HepG2 (cell line): ENCODE data around the gene CRYBB2. TPM values are rescaled to one million over a fixed set of nuclear protein-coding genes. Genes with fewer than 3 reads are reported as not detected.

ENCODE experiments used
- ATAC-seq: fragments of 200-7000 bp; cut with Tn5 transposase; 3 replicates; pipeline ENCODE4 v1.9.1; 2020; ENCODE audit warnings: mild to moderate bottlenecking, moderate library complexity
- BruUV-seq: library from RNA; stranded (reverse); fragments of 400-500 nt; replicated peaks from 2 replicates; lab custom pipeline; 2021; lab: Mats Ljungman, UMichigan
- CTCF ChIA-PET: fragments of 300-600 bp; formaldehyde crosslinking; extraction: SDS; loops from one replicate; lab custom pipeline; 2021; ENCODE audit warnings: low total read pairs, inconsistent platforms, low intra/inter-chr PET ratio; lab: Yijun Ruan, JAX
- POLR2A ChIA-PET: fragments of 350-600 bp; sonication (Branson Sonifier 250); formaldehyde crosslinking; loops from one replicate; lab custom pipeline; 2020; ENCODE audit warnings: antibody characterized with exemption, inconsistent platforms; lab: Yijun Ruan, JAX
- DNase-seq: peaks from one replicate; pipeline ENCODE4 v3.0.0-alpha.2; 2015; ENCODE audit warnings: low spot score
- FAIRE-seq: peaks from 3 replicates; lab custom pipeline; 2011; peaks lifted over from hg19 to GRCh38; lab: Jason Lieb, UNC
- H2AFZ ChIP-seq: one replicate; pipeline ENCODE4 v1.6.1; 2011; ENCODE audit warnings: low read length, inconsistent platforms
- H3K27ac ChIP-seq: fragments of 300-600 bp; 3 replicates; pipeline ENCODE4 v1.8.0; 2011; ENCODE audit warnings: mixed run types, mild to moderate bottlenecking, mixed read lengths, low read length, inconsistent platforms; ENCODE audit not compliant: insufficient read depth; ENCODE audit errors: extremely low read length
- H3K27me3 ChIP-seq, 2 experiments: fragments of 200-600 bp in 1 of 2; 2 replicates in 1 of 2; 3 replicates in 1 of 2; pipeline versions ENCODE4 v1.6.0 to v1.8.0; 2011; ENCODE audit warnings: low read length in 2 of 2, mild to moderate bottlenecking in 2 of 2, moderate library complexity in 2 of 2, inconsistent platforms in 1 of 2; ENCODE audit not compliant: insufficient read depth in 2 of 2, control insufficient read depth in 1 of 2
- H3K36me3 ChIP-seq, 2 experiments: fragments of 200-600 bp in 1 of 2; replicated peaks in 1 of 2; 2 replicates in 1 of 2; 3 replicates in 1 of 2; pipeline versions ENCODE4 v1.5.1 to v1.8.0; 2011; ENCODE audit warnings: low read length in 2 of 2, inconsistent platforms in 1 of 2; ENCODE audit not compliant: insufficient read depth in 2 of 2, control insufficient read depth in 1 of 2
- H3K4me1 ChIP-seq: 2 replicates; pipeline ENCODE4 v1.5.1; 2012; ENCODE audit warnings: low read length, inconsistent platforms; ENCODE audit not compliant: insufficient read depth
- H3K4me2 ChIP-seq: 2 replicates; pipeline ENCODE4 v1.6.0; 2011; ENCODE audit warnings: low read depth, low read length, inconsistent platforms
- H3K4me3 ChIP-seq, 3 experiments: fragments of 200-600 bp in 1 of 3; sonication (generic), shearing (Covaris generic) in 1 of 3; replicated peaks in 1 of 3; 2 replicates each; pipeline ENCODE4 v1.5.1; 2011 to 2016; ENCODE audit warnings: low read length in 3 of 3, inconsistent platforms in 2 of 3, low read depth in 2 of 3, mild to moderate bottlenecking in 2 of 3, control low read depth in 1 of 3, mixed read lengths in 1 of 3; ENCODE audit not compliant: insufficient read depth in 1 of 3
- H3K79me2 ChIP-seq: one replicate; pipeline ENCODE4 v1.6.1; 2011; ENCODE audit warnings: low read length, inconsistent platforms; ENCODE audit not compliant: insufficient read depth
- H3K9ac ChIP-seq: 2 replicates; pipeline ENCODE4 v1.6.0; 2011; ENCODE audit warnings: mild to moderate bottlenecking, low read depth, low read length, inconsistent platforms; ENCODE audit not compliant: insufficient read depth
- H3K9me3 ChIP-seq: 2 replicates; pipeline ENCODE4 v1.5.1; 2012; ENCODE audit warnings: mild to moderate bottlenecking, low read length
- H4K20me1 ChIP-seq: 2 replicates; pipeline ENCODE4 v1.6.0; 2011; ENCODE audit warnings: inconsistent platforms, mild to moderate bottlenecking, low read length, moderate library complexity; ENCODE audit not compliant: insufficient read depth
- ASH2L ChIP-seq: fragments of 300-600, 200-600 bp; sonication (generic); IDR thresholded peaks from 2 replicates; pipeline ENCODE4 v1.7.0; 2017; ENCODE audit warnings: low read depth, mild to moderate bottlenecking, moderate library complexity, mixed read lengths, low read length; ENCODE audit not compliant: insufficient read length
- CBX1 ChIP-seq: IDR thresholded peaks from one replicate; pipeline ENCODE4 v1.6.1; 2016; ENCODE audit warnings: antibody characterized with exemption, low read depth
- CHCHD3 ChIP-seq: sonication (generic); formaldehyde crosslinking; IDR thresholded peaks from 2 replicates; pipeline ENCODE4 v1.8.0; 2022; ENCODE audit warnings: mild to moderate bottlenecking, missing genetic modification reagents, moderate library complexity
- DDIT3 ChIP-seq: sonication (generic); formaldehyde crosslinking; IDR thresholded peaks from 2 replicates; pipeline ENCODE4 v1.4.0; 2020; ENCODE audit warnings: mild to moderate bottlenecking, missing genetic modification reagents
- MTF2 ChIP-seq: sonication (generic); formaldehyde crosslinking; IDR thresholded peaks from 2 replicates; pipeline ENCODE4 v1.5.0; 2020; ENCODE audit warnings: missing genetic modification reagents, borderline replicate concordance
- MZF1 ChIP-seq: sonication (generic); formaldehyde crosslinking; IDR thresholded peaks from 2 replicates; pipeline ENCODE4 v1.8.1; 2023; ENCODE audit warnings: mild to moderate bottlenecking, missing genetic modification reagents, borderline replicate concordance
- PRDM10 ChIP-seq: sonication (generic); formaldehyde crosslinking; IDR thresholded peaks from 2 replicates; pipeline ENCODE4 v1.4.0; 2020; ENCODE audit warnings: low read depth, missing genetic modification reagents
- SATB2 ChIP-seq: sonication (generic); formaldehyde crosslinking; IDR thresholded peaks from 2 replicates; pipeline ENCODE4 v1.5.0; 2020; ENCODE audit warnings: missing genetic modification reagents
- SIN3B ChIP-seq: fragments of 150-350 bp; IDR thresholded peaks from 2 replicates; pipeline ENCODE4 v1.6.1; 2014; ENCODE audit warnings: low read length
- SRSF1 ChIP-seq: fragments of 200-400 bp; formaldehyde crosslinking; optimal IDR thresholded peaks from 2 replicates; pipeline ENCODE3; 2017; ENCODE audit warnings: mild to moderate bottlenecking, low read depth, low read length, moderate library complexity
- ZNF225 ChIP-seq: sonication (generic); formaldehyde crosslinking; IDR thresholded peaks from 2 replicates; pipeline ENCODE4 v1.4.0; 2020; ENCODE audit warnings: mild to moderate bottlenecking, missing genetic modification reagents
- ZNF276 ChIP-seq: sonication (generic); formaldehyde crosslinking; IDR thresholded peaks from 2 replicates; pipeline ENCODE4 v1.4.0; 2020; ENCODE audit warnings: mild to moderate bottlenecking, low read depth, missing genetic modification reagents
- ZNF333 ChIP-seq: sonication (generic); formaldehyde crosslinking; IDR thresholded peaks from 2 replicates; pipeline ENCODE4 v1.4.0; 2020; ENCODE audit warnings: mild to moderate bottlenecking, missing genetic modification reagents, borderline replicate concordance
- ZNF382 ChIP-seq: sonication (generic); formaldehyde crosslinking; IDR thresholded peaks from 2 replicates; pipeline ENCODE4 v1.5.0; 2020; ENCODE audit warnings: missing genetic modification reagents, mild to moderate bottlenecking, borderline replicate concordance
- ZNF501 ChIP-seq: sonication (generic); formaldehyde crosslinking; IDR thresholded peaks from 2 replicates; pipeline ENCODE4 v1.5.1; 2020; ENCODE audit warnings: mild to moderate bottlenecking, moderate library complexity, missing genetic modification reagents
- ZNF547 ChIP-seq: sonication (generic); formaldehyde crosslinking; IDR thresholded peaks from 2 replicates; pipeline ENCODE4 v1.5.1; 2020; ENCODE audit warnings: mild to moderate bottlenecking, missing genetic modification reagents
- ZNF615 ChIP-seq: sonication (generic); formaldehyde crosslinking; IDR thresholded peaks from 2 replicates; pipeline ENCODE4 v1.5.0; 2020; ENCODE audit warnings: mild to moderate bottlenecking, missing genetic modification reagents, borderline replicate concordance
- ZNF652 ChIP-seq: IDR thresholded peaks from 2 replicates; pipeline ENCODE4 v1.6.1; 2016; ENCODE audit warnings: low read depth, borderline replicate concordance
- ZNF740 ChIP-seq: sonication (generic); formaldehyde crosslinking; IDR thresholded peaks from 2 replicates; pipeline ENCODE4 v1.4.0; 2020; ENCODE audit warnings: missing genetic modification reagents
- ZNF746 ChIP-seq: sonication (generic); formaldehyde crosslinking; IDR thresholded peaks from 2 replicates; pipeline ENCODE4 v1.8.0; 2022; ENCODE audit warnings: mild to moderate bottlenecking, missing genetic modification reagents
- WGBS: methylation state at CpG from one replicate; pipeline ENCODE4 v1.1.6; 2017; ENCODE audit warnings: low lambda C conversion rate; 5-methylcytosine and 5-hydroxymethylcytosine counted together
- in situ Hi-C: cut with HindIII; loops from 2 replicates; pipeline ENCODE4 v1.10.0; 2017; ENCODE audit warnings: low pct_unique_long_range_greater_than_20kb; ENCODE audit not compliant: extremely low pct_ligation_motif_present
- intact Hi-C: fragments of 100-400 bp; cut with micrococcal nuclease; formaldehyde crosslinking; loops from one replicate; pipeline ENCODE4 v1.10.0; 2022; ENCODE audit not compliant: unreplicated experiment
- polyA plus RNA-seq, 8 experiments: library from polyadenylated mRNA; depleted of rRNA in 3 of 8; stranded (reverse) in 7 of 8; unstranded in 1 of 8; fragments of >200 nt; fragmentation: Illumina TruSeq in 4 of 8; extraction: Trizol in 4 of 8; gene quantifications; 2 replicates each; pipeline versions ENCODE4 v1.2.1 to v1.2.3, GENCODE V29; 2011 to 2016; ENCODE audit warnings: low read depth in 4 of 8, missing spikeins in 1 of 8, mixed read lengths in 1 of 8; ENCODE audit not compliant: insufficient read depth in 1 of 8
- total RNA-seq, 5 experiments: library from RNA; depleted of rRNA; stranded (reverse); fragments of >200 nt; fragmentation: Illumina TruSeq; extraction: Trizol; gene quantifications; 2 replicates each; pipeline ENCODE4 v1.2.3, GENCODE V29; 2016; ENCODE audit warnings: low read depth in 1 of 5

CRYBB2 gene
- total and polyA plus RNA-seq, 2 of the 13 experiments (the other 11 are each of a cell fraction or from before 2014, with no cell fraction given) = 0.11 to 0.18 TPM

GRCh38 chr22:25197340-25197739, 22.1 kb upstream of the CRYBB2 start:
- CTCF ChIA-PET = no interaction called here
- TF ChIP-seq SATB2 (CRISPR knock-in tag) = no peak
- no peak for TF ChIP-seq MZF1
- no peak for TF ChIP-seq CHCHD3 (CRISPR knock-in tag)
- no peak for TF ChIP-seq MTF2
- TF ChIP-seq SRSF1 = no peak
- TF ChIP-seq ZNF746 = no peak
- no peak for TF ChIP-seq CBX1
- TF ChIP-seq ASH2L = no peak
- TF ChIP-seq ZNF615 (CRISPR knock-in tag) = no peak
- no peak for TF ChIP-seq PRDM10 (CRISPR knock-in tag)
- no peak for TF ChIP-seq ZNF225
- no peak for TF ChIP-seq ZNF740 (CRISPR knock-in tag)
- no peak for TF ChIP-seq ZNF547
- no peak for TF ChIP-seq ZNF333 (CRISPR knock-in tag)
- TF ChIP-seq SIN3B = no peak
- no peak for TF ChIP-seq DDIT3 (CRISPR knock-in tag)
- no peak for TF ChIP-seq ZNF501 (CRISPR knock-in tag)
- TF ChIP-seq ZNF276 (CRISPR knock-in tag) = no peak
- TF ChIP-seq ZNF382 = no peak
- no peak for TF ChIP-seq ZNF652

More at GRCh38 chr22:25197340-25197739, 22.1 kb upstream of the CRYBB2 start:
- Histone ChIP-seq H3K27me3 (no peaks in the 10 kb centered on the region), H3K4me1 (no peaks in the 10 kb centered on the region), H3K27ac (no peak overlapping the region), H3K79me2 (no peaks in the 10 kb centered on the region), H3K36me3 (peaks cover 10 to 22% of the 10 kb centered on the region in 2 experiments; a peak in 4 of 5 replicates), H3K4me3 (no peak overlapping the region), H2AFZ (no peak overlapping the region), H4K20me1 (no peaks in the 10 kb centered on the region; the same call in 1 of the 2 replicates), H3K9ac (no peak overlapping the region), H3K4me2 (no peak overlapping the region), H3K9me3 (no peaks in the 10 kb centered on the region)
- FAIRE-seq (no peak), DNase-seq (no peak), ATAC-seq (no peak)
- in situ Hi-C loops = loop anchor here (25.0 kb wide), 1 partner anchor 260 kb away; the partner anchor contains the start of gene LHFPL7
- POLR2A ChIA-PET = no interaction called here
- intact Hi-C loops = no loop called here
- BruUV-seq = no TSS peak
- WGBS = 90% methylated on average over 4 of the region's 4 CpGs
